ENCODE data around the gene ASPSCR1. TPM values are rescaled to one million over a fixed set of nuclear protein-coding genes. Genes with fewer than 3 reads are reported as not detected.

ASPSCR1 gene
- total RNA-seq, 1 experiment from 2014 or later, result 54.9 TPM

GRCh38 chr17:82031303-82031884 lies 54.0 kb downstream of the ASPSCR1 start, which contains the start of gene RAC3:
Gene RAC3, plus strand, starts transcription at chr17:82031678. Its CDS starts 84 bp downstream, at chr17:82031762.
- intact Hi-C loops (cut with micrococcal nuclease; ENCODE audit: unreplicated experiment), result loop anchor here (1.0 to 10.0 kb wide), 2 partner anchors 8 to 213 kb away; partner anchors contain the start of gene LRRC45
- Histone ChIP-seq H3K4me2 (peak within 1 kb of the TSS; percentile 76), H3F3A (ENCODE audit: insufficient read depth, low read depth) (no peaks in the 10 kb centered on the region), H3K79me2 (ENCODE audit: low read depth) (no peaks in the 10 kb centered on the region), H3K27ac (no peak within 1 kb of the TSS), H2AFZ (peak within 1 kb of the TSS; percentile 75), H3K9me2 (ENCODE audit: insufficient read depth) (no peaks in the 10 kb centered on the region), H3K4me3 (peak within 1 kb of the TSS; percentile 65), H3K27me3 (ENCODE audit: insufficient read depth, low read depth) (no peaks in the 10 kb centered on the region), H3K4me1 (replicated peaks; ENCODE audit: insufficient read depth) (0 out of 2 replicates have a peak, but pooled peaks cover 2% of the 10 kb centered on the region), H3K36me3 (ENCODE audit: low read depth) (no peaks in the 10 kb centered on the region), H3K9me3 (ENCODE audit: insufficient read depth, low read depth) (no peaks in the 10 kb centered on the region), H4K20me1 (ENCODE audit: insufficient read depth) (no peaks in the 10 kb centered on the region)
- DNase-seq, result peak in 1 of 2 experiments; percentile 39
- BruUV-seq (replicated peaks), result no TSS peak
- no peak for TF ChIP-seq EZH2 (IDR thresholded peaks at IDR 0.05; ENCODE audit: low read depth)
- TF ChIP-seq, protein P1, sequence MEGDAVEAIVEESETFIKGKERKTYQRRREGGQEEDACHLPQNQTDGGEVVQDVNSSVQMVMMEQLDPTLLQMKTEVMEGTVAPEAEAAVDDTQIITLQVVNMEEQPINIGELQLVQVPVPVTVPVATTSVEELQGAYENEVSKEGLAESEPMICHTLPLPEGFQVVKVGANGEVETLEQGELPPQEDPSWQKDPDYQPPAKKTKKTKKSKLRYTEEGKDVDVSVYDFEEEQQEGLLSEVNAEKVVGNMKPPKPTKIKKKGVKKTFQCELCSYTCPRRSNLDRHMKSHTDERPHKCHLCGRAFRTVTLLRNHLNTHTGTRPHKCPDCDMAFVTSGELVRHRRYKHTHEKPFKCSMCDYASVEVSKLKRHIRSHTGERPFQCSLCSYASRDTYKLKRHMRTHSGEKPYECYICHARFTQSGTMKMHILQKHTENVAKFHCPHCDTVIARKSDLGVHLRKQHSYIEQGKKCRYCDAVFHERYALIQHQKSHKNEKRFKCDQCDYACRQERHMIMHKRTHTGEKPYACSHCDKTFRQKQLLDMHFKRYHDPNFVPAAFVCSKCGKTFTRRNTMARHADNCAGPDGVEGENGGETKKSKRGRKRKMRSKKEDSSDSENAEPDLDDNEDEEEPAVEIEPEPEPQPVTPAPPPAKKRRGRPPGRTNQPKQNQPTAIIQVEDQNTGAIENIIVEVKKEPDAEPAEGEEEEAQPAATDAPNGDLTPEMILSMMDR (conservative IDR thresholded peaks at IDR 0.05), result no peak
- CTCF ChIA-PET, result no interaction called here
- POLR2A ChIA-PET (ENCODE audit: unreplicated experiment), result interaction anchor here (0.6 kb wide), 2 partner anchors 8 to 250 kb away, joined by 4 read pairs; partner anchors contain the start of gene LRRC45

- ChIA-PET POLR2A (ENCODE audit: unreplicated experiment) (interaction anchor here (0.6 kb wide), 1 partner anchor 9 kb away, joined by 4 read pairs; the partner anchor contains the start of gene LRRC45), CTCF (no interaction called here)
- intact Hi-C loops (cut with micrococcal nuclease; ENCODE audit: unreplicated experiment), result loop anchor here (1.0 to 10.0 kb wide), 2 partner anchors 9 to 213 kb away; partner anchors contain the start of gene LRRC45
- Histone ChIP-seq H2AFZ (no peak overlapping the region), H3K9me3 (ENCODE audit: insufficient read depth, low read depth) (no peaks in the 10 kb centered on the region), H3F3A (ENCODE audit: insufficient read depth, low read depth) (no peaks in the 10 kb centered on the region), H4K20me1 (ENCODE audit: insufficient read depth) (no peaks in the 10 kb centered on the region), H3K9me2 (ENCODE audit: insufficient read depth) (no peaks in the 10 kb centered on the region), H3K27me3 (ENCODE audit: insufficient read depth, low read depth) (no peaks in the 10 kb centered on the region), H3K27ac (no peak overlapping the region), H3K4me1 (replicated peaks; ENCODE audit: insufficient read depth) (0 out of 2 replicates have a peak, but pooled peaks cover 6% of the 10 kb centered on the region), H3K79me2 (ENCODE audit: low read depth) (no peaks in the 10 kb centered on the region), H3K4me2 (peak overlapping the region; percentile 76), H3K36me3 (ENCODE audit: low read depth) (no peaks in the 10 kb centered on the region), H3K4me3 (peak overlapping the region; percentile 52)
- TSS peak; percentile 37 for BruUV-seq (replicated peaks)
- no peak for TF ChIP-seq EZH2 (IDR thresholded peaks at IDR 0.05; ENCODE audit: low read depth)
- TF ChIP-seq, protein P1 (conservative IDR thresholded peaks at IDR 0.05), result no peak
- DNase-seq, result peak in 1 of 2 experiments; percentile 79
Measured at GRCh38 chr17:82031885-82032627, 54.6 kb downstream of the ASPSCR1 start.

GRCh38 chr17:82033359-82034085 lies 56.1 kb downstream of the ASPSCR1 start:
- Histone ChIP-seq H3K9me2 (ENCODE audit: insufficient read depth) (no peaks in the 10 kb centered on the region), H2AFZ (no peak overlapping the region), H3K9me3 (ENCODE audit: insufficient read depth, low read depth) (no peaks in the 10 kb centered on the region), H3F3A (ENCODE audit: insufficient read depth, low read depth) (peaks cover 4% of the 10 kb centered on the region; the same call in 1 of the 2 replicates), H4K20me1 (ENCODE audit: insufficient read depth) (no peaks in the 10 kb centered on the region), H3K4me1 (replicated peaks; ENCODE audit: insufficient read depth) (0 out of 2 replicates have a peak, but pooled peaks cover 6% of the 10 kb centered on the region), H3K36me3 (ENCODE audit: low read depth) (no peaks in the 10 kb centered on the region), H3K4me3 (no peak overlapping the region), H3K79me2 (ENCODE audit: low read depth) (no peaks in the 10 kb centered on the region), H3K27me3 (ENCODE audit: insufficient read depth, low read depth) (no peaks in the 10 kb centered on the region), H3K4me2 (no peak overlapping the region), H3K27ac (no peak overlapping the region)
- intact Hi-C loops (cut with micrococcal nuclease; ENCODE audit: unreplicated experiment), result loop anchor here (10.0 kb wide), 1 partner anchor 211 kb away; no protein-coding TSS in a partner anchor
- ChIA-PET POLR2A (ENCODE audit: unreplicated experiment) (no interaction called here), CTCF (no interaction called here)
- TF ChIP-seq, protein P1 (conservative IDR thresholded peaks at IDR 0.05), result no peak
- TF ChIP-seq EZH2 (IDR thresholded peaks at IDR 0.05; ENCODE audit: low read depth), result no peak
- DNase-seq, result no peak
- BruUV-seq (replicated peaks), result no TSS peak
